Measurements from ENCODE around the gene POLN. TPM values are rescaled to one million over a fixed set of nuclear protein-coding genes. Genes with fewer than 3 reads are reported as not detected.

Gene POLN
- polyA plus RNA-seq, 3 donors: 0.08 to 0.33 (median 0.28) TPM

DNA sequence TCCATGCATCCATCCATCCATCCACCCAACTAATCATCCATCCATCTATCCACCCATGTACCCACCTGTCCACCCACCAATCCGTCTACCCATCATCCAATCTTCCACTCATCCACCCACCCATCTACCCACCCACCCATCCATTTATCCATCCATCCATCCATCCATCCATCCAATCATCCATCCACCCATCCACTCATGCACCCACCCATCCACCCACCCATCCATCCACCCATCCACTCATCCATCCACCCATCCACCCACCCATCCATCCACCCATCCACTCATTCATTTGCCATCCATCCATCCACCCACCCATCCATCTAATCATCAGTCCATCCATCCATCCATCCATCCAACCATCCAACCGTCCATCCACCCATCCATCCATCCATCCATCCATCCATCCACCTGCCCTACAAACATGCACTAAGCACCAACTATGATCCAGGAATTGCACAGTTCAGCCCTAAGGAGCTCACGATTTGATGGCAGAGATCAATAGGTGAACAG lies 41.3 kb upstream of the POLN start:
- Histone ChIP-seq H3K27ac (ENCODE audit: low read depth in 1 of 2, low read length in 2 of 2) (no peak overlapping the region), H3K4me1 (ENCODE audit: control insufficient read depth in 1 of 2, insufficient read depth in 2 of 2, low read length in 2 of 2) (no peaks in the 10 kb centered on the region), H3K27me3 (ENCODE audit: control insufficient read depth in 2 of 2, insufficient read depth in 2 of 2, low read length in 2 of 2) (no peaks in the 10 kb centered on the region), H4K20me1 (ENCODE audit: insufficient read depth, low read length) (no peaks in the 10 kb centered on the region), H3K9ac (ENCODE audit: insufficient read depth, low read length, poor library complexity, severe bottlenecking) (no peak overlapping the region), H2AFZ (ENCODE audit: insufficient read depth, low read depth, low read length, poor library complexity, severe bottlenecking) (no peak overlapping the region), H3K79me2 (ENCODE audit: insufficient read depth, low read length) (no peaks in the 10 kb centered on the region), H3K9me3 (replicated peaks in 1 of 2; ENCODE audit: control insufficient read depth in 1 of 2, insufficient read depth in 1 of 2, low read length in 2 of 2) (no peaks in the 10 kb centered on the region), H3K4me3 (replicated peaks in 1 of 3; ENCODE audit: low read depth in 2 of 3, low read length in 3 of 3) (no peak overlapping the region), H3K4me2 (replicated peaks; ENCODE audit: extremely low read depth, low read length, poor library complexity, severe bottlenecking) (no peak overlapping the region), H3K36me3 (replicated peaks in 1 of 2; ENCODE audit: control insufficient read depth in 1 of 2, insufficient read depth in 2 of 2, low read length in 2 of 2) (no peaks in the 10 kb centered on the region)
- H3K4me3 Mint-ChIP-seq: no peak overlapping the region
- no peak overlapping the region for H3K27ac Mint-ChIP-seq
- intact Hi-C loops (cut with micrococcal nuclease): no loop called here
- peaks cover 11% of the 10 kb centered on the region for H3K4me1 Mint-ChIP-seq
- H3K36me3 Mint-ChIP-seq: no peaks in the 10 kb centered on the region
- peaks cover 0 to 6% (median 6%) of the 10 kb centered on the region in 3 donors for H3K27me3 Mint-ChIP-seq (ENCODE audit: low read depth in 3 of 3)
- peaks cover 0 to 3% (median 0%) of the 10 kb centered on the region in 7 donors for H3K9me3 Mint-ChIP-seq
- WGBS (ENCODE audit: insufficient coverage): 100% methylated on average over 3 of the region's 3 CpGs
- no peak for DNase-seq
- TF ChIP-seq, protein P1, sequence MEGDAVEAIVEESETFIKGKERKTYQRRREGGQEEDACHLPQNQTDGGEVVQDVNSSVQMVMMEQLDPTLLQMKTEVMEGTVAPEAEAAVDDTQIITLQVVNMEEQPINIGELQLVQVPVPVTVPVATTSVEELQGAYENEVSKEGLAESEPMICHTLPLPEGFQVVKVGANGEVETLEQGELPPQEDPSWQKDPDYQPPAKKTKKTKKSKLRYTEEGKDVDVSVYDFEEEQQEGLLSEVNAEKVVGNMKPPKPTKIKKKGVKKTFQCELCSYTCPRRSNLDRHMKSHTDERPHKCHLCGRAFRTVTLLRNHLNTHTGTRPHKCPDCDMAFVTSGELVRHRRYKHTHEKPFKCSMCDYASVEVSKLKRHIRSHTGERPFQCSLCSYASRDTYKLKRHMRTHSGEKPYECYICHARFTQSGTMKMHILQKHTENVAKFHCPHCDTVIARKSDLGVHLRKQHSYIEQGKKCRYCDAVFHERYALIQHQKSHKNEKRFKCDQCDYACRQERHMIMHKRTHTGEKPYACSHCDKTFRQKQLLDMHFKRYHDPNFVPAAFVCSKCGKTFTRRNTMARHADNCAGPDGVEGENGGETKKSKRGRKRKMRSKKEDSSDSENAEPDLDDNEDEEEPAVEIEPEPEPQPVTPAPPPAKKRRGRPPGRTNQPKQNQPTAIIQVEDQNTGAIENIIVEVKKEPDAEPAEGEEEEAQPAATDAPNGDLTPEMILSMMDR (IDR thresholded peaks at IDR 0.05): no peak

DNA sequence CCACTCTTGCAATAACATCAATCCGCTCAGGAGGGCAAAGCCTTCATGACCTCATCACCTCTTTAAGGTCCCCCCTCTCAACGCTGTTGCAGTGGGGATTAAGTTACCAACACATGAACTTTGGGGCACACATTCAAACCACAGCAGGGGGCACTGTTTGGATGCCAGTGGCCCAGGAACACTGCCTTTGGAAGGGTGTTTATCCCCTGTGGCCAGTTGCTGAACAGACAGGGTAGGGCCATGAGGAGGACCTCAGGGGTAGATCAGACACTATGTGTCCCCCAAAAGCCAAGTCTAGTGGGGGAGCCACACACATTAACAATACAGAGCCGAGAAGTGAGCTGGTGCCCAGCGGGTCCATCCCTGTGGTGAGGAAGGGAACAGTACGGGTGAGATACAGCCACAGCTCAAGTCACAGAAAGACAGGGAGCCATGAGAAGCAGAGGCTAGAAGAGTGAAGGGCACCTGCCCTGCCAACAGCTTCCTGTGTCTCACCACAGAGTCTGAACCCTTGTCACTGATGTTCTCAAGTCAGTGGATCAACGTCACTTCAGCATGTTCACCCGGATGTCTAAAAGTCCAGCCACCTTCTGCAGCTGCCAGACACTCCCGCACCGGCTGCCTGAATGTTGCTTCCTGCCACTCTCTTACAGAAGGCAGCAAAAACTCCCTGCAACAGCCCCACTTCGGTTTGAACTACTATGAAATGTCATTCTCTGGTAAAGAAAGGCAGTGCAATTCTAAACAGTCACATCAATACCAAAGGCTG lies 39.8 kb upstream of the POLN start:
- Mint-ChIP-seq H3K27ac (peak overlapping the region in 2 of 7 donors; percentile 9 to 77), H3K4me3 (no peak overlapping the region), H3K9me3 (peaks cover 0 to 3% (median 0%) of the 10 kb centered on the region in 7 donors), H3K4me1 (peaks cover 11% of the 10 kb centered on the region), H3K27me3 (ENCODE audit: low read depth in 3 of 3) (peaks cover 0 to 6% (median 6%) of the 10 kb centered on the region in 3 donors), H3K36me3 (no peaks in the 10 kb centered on the region)
- 0% methylated on average over 6 of the region's 10 CpGs for WGBS (ENCODE audit: insufficient coverage)
- H3K4me3 ChIP-seq (replicated peaks in 1 of 3; ENCODE audit: low read depth in 2 of 3, low read length in 3 of 3): no peak overlapping the region
- peak overlapping the region; percentile 4 for H3K9ac ChIP-seq (ENCODE audit: insufficient read depth, low read length, poor library complexity, severe bottlenecking)
- H3K9me3 ChIP-seq (replicated peaks in 1 of 2; ENCODE audit: control insufficient read depth in 1 of 2, insufficient read depth in 1 of 2, low read length in 2 of 2): no peaks in the 10 kb centered on the region
- no peaks in the 10 kb centered on the region for H4K20me1 ChIP-seq (ENCODE audit: insufficient read depth, low read length)
- no peak overlapping the region for H3K4me2 ChIP-seq (replicated peaks; ENCODE audit: extremely low read depth, low read length, poor library complexity, severe bottlenecking)
- TF ChIP-seq, protein P1 (IDR thresholded peaks at IDR 0.05): peak; percentile 50
- no peaks in the 10 kb centered on the region for H3K79me2 ChIP-seq (ENCODE audit: insufficient read depth, low read length)
- H3K36me3 ChIP-seq (replicated peaks in 1 of 2; ENCODE audit: control insufficient read depth in 1 of 2, insufficient read depth in 2 of 2, low read length in 2 of 2): no peaks in the 10 kb centered on the region
- H3K4me1 ChIP-seq (ENCODE audit: control insufficient read depth in 1 of 2, insufficient read depth in 2 of 2, low read length in 2 of 2): no peaks in the 10 kb centered on the region
- intact Hi-C loops (cut with micrococcal nuclease): no loop called here
- H3K27me3 ChIP-seq (ENCODE audit: control insufficient read depth in 2 of 2, insufficient read depth in 2 of 2, low read length in 2 of 2): no peaks in the 10 kb centered on the region
- no peak overlapping the region for H3K27ac ChIP-seq (ENCODE audit: low read depth in 1 of 2, low read length in 2 of 2)
- peak in 2 of 3 donors; percentile 6 to 23 for DNase-seq
- no peak overlapping the region for H2AFZ ChIP-seq (ENCODE audit: insufficient read depth, low read depth, low read length, poor library complexity, severe bottlenecking)

All from CD14-positive monocyte (primary cell).